Caki2 (cell line): ENCODE data around the gene NOD2. TPM values are rescaled to one million over a fixed set of nuclear protein-coding genes. Genes with fewer than 3 reads are reported as not detected.

Experiments used
- DNase-seq: peaks from one replicate; pipeline ENCODE4 v3.0.0-alpha.2; 2015; ENCODE audit warnings: low read depth
- in situ Hi-C: cut with HindIII; loops from 2 replicates; pipeline ENCODE4 v1.10.0; 2016; ENCODE audit warnings: low sequenced_read_pairs, low pct_unique_long_range_greater_than_20kb, mixed read lengths
- total RNA-seq: library from RNA; depleted of rRNA; stranded (reverse); fragments of >200 nt; shearing (Covaris generic); gene quantifications from 2 replicates; pipeline ENCODE4 v1.2.3, GENCODE V29; 2014; ENCODE audit warnings: low replicate concordance

NOD2 gene
- total RNA-seq, 1 experiment from 2014 or later = not detected

GRCh38 chr16:50751528-50751927, 58.1 kb downstream of the NOD2 start:
- in situ Hi-C loops = no loop called here
- no peak for DNase-seq

GRCh38 chr16:50752471-50753235, 59.2 kb downstream of the NOD2 start:
- DNase-seq = no peak
- in situ Hi-C loops = no loop called here

- no peak for DNase-seq
- in situ Hi-C loops = no loop called here
Measured at GRCh38 chr16:50756473-50756872, 63.1 kb downstream of the NOD2 start.

GRCh38 chr16:50761267-50761666, 67.9 kb downstream of the NOD2 start:
- in situ Hi-C loops = no loop called here
- no peak for DNase-seq

GRCh38 chr16:50762241-50762640, 68.8 kb downstream of the NOD2 start:
- in situ Hi-C loops = no loop called here
- no peak for DNase-seq

GRCh38 chr16:50763211-50763610, 69.8 kb downstream of the NOD2 start:
- in situ Hi-C loops = no loop called here
- DNase-seq = no peak

- no peak for DNase-seq
- in situ Hi-C loops = no loop called here
Measured at GRCh38 chr16:50765260-50765659, 71.9 kb downstream of the NOD2 start.

- in situ Hi-C loops = no loop called here
- DNase-seq = no peak
Measured at GRCh38 chr16:50765861-50766260, 72.5 kb downstream of the NOD2 start.

- in situ Hi-C loops = no loop called here
- no peak for DNase-seq
Measured at GRCh38 chr16:50767197-50767596, 73.8 kb downstream of the NOD2 start.

- in situ Hi-C loops = no loop called here
- no peak for DNase-seq
Measured at GRCh38 chr16:50771366-50771765, 78.0 kb downstream of the NOD2 start.

GRCh38 chr16:50774405-50774804, 81.0 kb downstream of the NOD2 start:
- DNase-seq = no peak
- in situ Hi-C loops = no loop called here

- in situ Hi-C loops = no loop called here
- DNase-seq = no peak
Measured at GRCh38 chr16:50774960-50775359, 81.6 kb downstream of the NOD2 start.

- DNase-seq = no peak
- in situ Hi-C loops = no loop called here
Measured at GRCh38 chr16:50776037-50776436, 82.6 kb downstream of the NOD2 start.

- DNase-seq = no peak
- in situ Hi-C loops = no loop called here
Measured at GRCh38 chr16:50778284-50779163, 85.1 kb downstream of the NOD2 start.

- in situ Hi-C loops = no loop called here
- DNase-seq = no peak
Measured at GRCh38 chr16:50781043-50781442, 87.6 kb downstream of the NOD2 start.

GRCh38 chr16:50781518-50781917, 88.1 kb downstream of the NOD2 start:
- no peak for DNase-seq
- in situ Hi-C loops = no loop called here
